ENCODE data around the gene TFAP2E.

The TFAP2E gene

DNA sequence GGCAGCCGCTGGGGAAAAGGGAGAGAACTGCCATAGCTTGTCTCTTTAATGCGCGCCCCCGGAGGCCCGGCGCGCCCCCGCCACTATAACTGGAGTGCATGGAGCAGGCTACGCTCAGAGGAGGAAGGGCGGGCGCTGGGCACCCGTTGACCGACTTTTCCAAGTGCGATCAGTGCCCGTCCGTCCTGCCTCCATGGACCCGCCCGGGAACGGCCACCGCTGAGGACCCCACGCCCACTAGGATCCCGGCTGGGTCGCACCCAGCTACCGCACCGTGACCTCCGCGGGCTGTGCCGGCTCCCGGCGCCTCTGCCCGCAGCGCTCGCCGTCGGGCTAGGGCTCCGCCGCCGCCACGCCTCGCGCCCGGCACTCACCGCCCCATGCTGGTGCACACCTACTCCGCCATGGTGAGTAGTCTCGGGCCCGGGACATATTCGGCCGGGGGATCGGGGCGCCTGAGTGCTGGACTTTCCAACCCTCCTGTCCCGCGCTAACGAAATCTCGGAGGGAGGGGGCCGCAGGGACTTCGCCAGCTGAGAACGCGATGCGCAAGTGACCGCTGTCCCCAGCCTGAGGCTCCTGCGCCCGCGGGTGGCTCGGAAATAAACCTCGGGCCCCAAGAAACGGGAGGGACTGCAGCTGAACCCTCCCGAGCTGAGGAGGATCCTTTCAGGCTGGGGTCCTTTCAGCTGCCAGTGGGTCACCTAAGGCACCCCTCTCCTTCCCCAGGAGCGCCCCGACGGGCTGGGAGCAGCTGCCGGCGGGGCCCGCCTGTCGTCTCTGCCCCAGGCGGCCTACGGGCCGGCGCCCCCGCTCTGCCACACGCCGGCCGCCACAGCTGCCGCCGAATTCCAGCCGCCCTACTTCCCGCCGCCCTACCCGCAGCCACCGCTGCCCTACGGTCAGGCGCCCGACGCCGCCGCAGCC lies at the start of gene TFAP2E:
TFAP2E (plus strand) TSS at position 117 of the 927 bp plus-strand sequence; CDS start at position 381, 264 bp downstream.
- no peak for DNase-seq (ENCODE audit: low read depth in 3 of 3)

DNA sequence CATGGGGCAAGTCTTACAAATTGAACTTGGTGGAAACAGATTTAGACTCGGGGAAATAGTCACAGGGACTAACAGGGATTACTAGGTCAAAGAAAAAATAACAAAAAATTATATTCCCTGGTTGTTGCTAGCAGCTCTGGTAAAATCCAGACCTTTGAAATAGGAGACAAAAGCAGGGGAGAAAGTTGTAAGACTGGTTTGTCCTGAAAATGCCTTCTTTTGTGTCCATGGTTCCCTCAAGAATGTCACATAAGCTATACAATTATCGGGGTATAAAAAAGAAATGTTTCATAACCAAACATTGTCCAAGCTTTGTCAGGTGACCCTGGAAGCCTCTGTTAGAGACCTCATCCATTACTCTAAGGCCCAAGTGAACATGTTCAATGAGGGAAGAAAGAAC lies 49.0 kb upstream of the TFAP2E start:
- no peak for DNase-seq (ENCODE audit: low read depth in 3 of 3)

DNA sequence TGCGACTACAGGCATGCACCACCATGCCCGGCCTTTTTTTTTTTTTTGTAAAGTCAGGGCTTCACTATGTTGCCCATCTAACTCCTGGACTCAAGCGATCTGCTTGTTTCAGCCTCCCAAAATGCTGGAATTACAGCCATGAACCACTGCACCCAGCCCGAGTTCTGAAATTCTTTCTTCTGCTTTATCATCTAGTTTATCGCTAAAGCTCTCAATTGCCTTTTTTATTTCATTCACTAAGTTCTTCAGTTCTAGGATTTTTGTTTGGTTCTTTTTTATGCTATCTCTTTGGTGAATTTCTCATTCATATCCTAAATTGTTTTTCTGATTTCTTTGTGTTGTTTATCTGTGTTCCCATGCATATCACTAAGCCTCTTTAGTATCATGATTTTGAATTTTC lies 42.9 kb upstream of the TFAP2E start:
- DNase-seq (ENCODE audit: low read depth in 3 of 3) = no peak

DNA sequence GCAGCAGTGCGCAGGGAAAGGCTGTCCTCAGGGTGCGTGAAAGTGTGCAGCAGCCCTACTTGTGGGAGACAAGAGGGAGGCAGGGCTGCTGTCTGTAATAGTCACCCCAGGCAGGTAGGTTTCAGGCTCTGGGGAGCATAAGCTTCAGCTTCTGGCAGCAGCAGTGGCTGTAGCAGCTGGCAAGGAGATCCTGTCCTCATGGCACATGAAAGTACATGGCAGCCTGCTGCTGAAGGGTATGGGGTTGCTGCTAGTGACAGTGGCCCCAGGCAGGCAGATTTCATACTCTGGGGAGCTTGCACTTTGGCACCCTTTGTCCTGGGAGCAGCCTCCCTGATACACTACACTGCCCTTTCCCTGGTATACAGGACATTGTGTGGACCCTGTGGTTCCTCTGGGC lies 42.2 kb upstream of the TFAP2E start:
- no peak for DNase-seq (ENCODE audit: low read depth in 3 of 3)

GRCh38 chr1:35531368-35531767 lies 41.7 kb upstream of the TFAP2E start:
- no peak for DNase-seq (ENCODE audit: low read depth in 3 of 3)

DNA sequence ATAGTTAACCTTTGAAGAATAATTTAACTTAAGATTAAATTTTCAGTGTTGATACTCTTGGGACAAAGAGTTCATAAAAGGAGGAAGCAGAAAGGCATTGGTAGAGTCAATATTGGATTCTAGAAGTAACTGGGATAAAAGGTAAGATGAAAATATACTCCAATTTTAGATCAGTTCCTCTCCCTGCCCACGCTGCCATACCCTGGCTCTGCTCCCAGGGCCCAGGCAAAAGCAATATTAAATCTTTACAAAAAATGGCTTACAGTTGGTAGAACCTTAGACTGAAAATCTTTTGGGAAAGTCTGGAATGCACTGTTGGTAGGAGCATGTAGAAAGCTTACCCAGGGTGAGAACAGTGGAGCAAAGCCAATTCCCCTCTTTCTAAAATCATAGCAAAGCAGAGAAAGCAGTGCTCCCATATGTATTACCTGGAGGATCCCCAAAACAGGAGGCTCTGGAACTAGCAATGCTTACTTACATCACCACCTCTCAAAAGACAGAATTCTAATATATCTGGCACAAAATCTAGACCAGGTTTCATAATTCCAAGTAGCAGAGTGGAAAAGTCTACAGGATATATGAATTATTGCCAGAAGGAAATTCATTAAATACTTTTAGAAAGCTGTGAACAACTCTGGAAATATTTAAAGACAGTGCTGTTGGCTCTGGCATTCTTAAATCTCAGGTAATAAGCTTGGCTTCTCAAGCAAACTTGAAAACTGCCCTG lies 40.5 kb upstream of the TFAP2E start:
- no peak for DNase-seq (ENCODE audit: low read depth in 3 of 3)

DNA sequence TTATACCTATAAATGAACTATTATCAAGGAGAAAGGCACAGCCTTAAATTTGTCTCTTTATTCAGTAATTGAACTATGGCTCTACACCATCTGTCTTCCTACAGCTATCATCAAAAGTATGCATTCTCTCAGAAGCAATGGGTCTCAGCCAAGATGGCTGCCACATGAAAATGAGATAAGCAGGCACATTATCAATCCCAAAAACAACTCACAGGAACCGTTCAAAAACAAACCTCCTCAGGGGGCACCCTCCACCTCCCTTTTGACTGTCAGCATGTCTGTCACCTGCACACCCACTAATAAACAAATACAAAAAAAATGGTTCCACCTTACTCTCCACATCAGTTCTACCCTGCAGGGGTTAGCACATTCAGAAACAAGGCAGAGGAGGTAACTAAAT lies 39.5 kb upstream of the TFAP2E start:
- DNase-seq (ENCODE audit: low read depth in 3 of 3) = no peak

DNA sequence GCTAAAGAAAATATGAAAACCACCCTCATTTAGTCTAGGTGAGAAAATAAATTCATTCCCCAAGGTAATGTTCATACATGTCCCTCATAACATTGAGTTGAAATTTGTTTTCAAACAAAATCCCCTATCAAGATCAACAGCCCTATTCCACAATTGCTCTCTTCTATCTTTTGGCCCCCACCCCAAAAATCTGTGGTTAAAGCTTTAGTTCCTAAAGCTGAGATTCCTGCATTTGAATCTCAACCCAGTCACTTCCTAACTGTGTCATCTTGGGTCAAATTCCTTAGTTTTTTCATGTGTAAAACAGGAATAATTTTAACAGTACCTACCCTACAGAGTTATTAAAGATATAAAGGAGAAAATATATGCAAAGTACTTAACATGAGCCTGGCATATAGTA lies 37.9 kb upstream of the TFAP2E start:
- DNase-seq (ENCODE audit: low read depth in 3 of 3) = no peak

DNA sequence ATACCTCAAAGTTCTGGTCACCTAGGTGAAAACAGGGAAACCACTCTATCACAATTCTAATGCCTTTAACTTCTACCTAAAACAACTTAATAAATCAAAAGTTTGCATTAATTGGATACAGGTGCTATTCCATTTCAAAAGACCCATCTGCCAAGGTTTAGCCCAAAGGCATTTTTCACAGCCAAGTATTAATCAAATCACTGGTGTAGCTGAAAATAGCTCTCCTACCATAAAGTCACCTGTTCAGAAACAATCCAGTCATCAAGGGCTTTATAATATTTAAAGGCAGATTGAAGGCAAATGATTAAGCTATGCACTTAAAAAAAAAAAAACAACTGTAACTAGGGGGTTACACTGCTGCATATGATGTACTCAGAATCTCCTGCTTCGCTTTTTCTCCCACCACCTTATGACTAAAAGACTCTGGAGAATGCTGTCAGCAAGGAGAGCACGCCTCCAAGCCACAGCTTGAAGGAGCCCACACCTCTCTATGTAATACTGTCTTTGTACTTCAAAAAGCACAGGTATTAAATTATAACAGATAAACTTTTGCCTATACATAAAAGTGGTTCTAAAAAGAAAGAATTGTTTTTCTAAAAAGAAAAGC lies 36.5 kb upstream of the TFAP2E start:
- no peak for DNase-seq (ENCODE audit: low read depth in 3 of 3)

DNA sequence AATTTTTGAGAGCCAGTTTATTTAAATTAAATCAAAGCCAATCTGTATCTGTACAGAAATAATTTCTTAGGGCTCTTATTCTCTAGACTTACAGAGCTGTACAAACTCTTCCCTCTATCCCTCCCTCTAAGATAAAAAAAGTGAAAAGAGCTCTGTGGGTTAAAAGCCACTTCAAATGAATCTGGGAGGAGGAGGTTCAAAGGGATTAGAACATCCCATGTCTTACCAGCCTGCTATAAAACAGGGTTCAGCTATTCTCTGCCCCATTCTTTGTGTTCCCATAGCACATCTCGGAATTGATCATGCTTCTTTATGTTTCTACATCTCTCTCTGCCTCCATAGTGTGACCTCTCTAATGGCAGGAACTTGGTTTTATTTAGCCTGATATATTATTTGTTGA lies 35.3 kb upstream of the TFAP2E start:
- DNase-seq (ENCODE audit: low read depth in 3 of 3) = no peak

DNA sequence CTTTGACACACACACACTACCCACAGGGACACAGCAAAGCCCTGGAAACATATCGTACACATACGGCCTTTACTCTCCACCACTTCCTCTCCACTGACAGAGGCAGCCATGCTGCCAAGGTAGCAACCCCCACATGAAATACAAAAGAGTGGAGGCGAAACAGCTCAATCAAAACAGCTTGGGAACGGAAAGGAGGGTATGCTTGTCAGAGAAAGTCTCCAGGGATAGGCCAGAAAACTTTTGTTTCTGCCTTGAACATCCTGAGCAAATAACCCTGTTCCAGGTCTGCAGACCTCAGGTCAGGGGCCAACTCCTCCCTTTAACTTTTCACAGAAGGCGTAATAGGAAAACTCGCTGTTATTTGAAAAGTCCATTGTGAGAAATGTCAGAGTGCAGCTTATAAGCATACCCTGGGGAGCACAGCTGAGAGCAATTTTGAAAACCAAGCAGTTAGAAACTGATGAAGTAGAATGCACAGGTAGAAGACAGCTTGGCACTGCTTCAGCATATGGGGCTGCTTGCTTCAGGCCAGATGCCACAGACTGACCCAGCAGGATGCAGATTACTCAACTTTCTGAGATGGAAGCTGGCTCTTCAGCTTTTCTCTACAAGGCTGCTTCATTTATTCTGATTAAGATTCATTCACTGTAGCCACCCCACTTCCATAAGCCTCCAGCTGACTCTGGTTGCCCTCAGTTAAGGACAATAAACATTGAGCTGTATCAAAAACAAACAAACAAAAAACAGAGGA lies 33.9 kb upstream of the TFAP2E start:
- no peak for DNase-seq (ENCODE audit: low read depth in 3 of 3)

DNA sequence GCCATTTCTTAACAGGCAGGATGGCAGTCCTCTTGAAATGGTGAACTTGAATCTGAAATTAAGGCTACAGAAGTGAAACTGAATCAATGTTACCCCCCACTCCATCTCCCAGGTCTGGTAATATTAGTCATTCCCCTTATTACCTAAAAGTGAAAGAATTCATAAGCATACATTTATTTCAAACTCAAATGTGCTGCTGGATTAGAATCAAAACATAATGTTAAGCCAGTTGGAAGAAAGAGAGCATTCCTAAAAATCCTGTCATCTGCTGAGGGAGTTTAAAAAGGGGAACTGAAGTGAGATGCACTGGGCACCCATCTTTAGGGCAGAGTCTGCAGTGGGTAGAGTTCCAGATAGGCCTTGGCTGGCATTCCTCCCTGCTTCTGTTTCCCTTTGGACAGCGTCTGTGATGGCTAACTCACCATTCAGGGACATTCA lies 33.3 kb upstream of the TFAP2E start:
- no peak for DNase-seq (ENCODE audit: low read depth in 3 of 3)

GRCh38 chr1:35544976-35545375 lies 28.1 kb upstream of the TFAP2E start:
- peak in 1 of 3 experiments; percentile 35 for DNase-seq (ENCODE audit: low read depth in 3 of 3)

DNA sequence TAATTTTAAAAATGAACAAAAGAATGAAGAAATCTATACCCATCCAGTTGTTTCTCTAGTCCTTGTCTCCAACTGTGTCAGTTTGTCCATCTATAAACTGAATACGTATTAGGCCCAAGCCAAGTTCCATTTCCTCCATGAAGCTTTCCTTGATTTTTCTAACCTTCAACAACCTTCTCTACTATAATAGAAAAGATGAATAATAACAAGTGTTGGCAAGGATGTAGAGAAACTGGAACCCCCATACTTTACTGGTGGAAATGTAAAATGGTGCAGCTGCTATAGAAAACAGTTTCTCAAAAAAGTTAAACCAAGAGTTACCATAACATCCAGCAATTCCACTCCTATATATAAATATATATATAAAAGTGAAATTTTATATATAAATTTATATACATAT lies 26.5 kb upstream of the TFAP2E start:
- no peak for DNase-seq (ENCODE audit: low read depth in 3 of 3)

DNA sequence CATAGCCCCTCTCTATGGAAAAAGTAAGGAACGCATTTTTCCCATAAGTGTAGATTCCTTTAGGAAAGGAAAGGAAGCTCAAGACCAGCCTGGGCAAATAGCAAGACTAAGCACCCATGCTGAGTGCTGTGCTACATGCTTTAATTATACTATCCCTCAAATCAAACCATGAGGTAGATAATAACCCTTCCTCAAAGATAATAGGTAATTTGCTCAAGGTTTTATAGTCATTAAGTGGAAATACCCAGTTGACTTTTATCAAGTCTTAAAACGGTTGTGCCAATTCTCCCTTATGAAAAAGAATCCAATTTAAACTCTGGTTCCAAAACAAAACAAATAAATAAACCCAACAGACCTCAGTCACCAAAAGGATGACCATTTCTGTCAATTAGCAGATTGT lies 19.3 kb upstream of the TFAP2E start:
- no peak for DNase-seq (ENCODE audit: low read depth in 3 of 3)

DNA sequence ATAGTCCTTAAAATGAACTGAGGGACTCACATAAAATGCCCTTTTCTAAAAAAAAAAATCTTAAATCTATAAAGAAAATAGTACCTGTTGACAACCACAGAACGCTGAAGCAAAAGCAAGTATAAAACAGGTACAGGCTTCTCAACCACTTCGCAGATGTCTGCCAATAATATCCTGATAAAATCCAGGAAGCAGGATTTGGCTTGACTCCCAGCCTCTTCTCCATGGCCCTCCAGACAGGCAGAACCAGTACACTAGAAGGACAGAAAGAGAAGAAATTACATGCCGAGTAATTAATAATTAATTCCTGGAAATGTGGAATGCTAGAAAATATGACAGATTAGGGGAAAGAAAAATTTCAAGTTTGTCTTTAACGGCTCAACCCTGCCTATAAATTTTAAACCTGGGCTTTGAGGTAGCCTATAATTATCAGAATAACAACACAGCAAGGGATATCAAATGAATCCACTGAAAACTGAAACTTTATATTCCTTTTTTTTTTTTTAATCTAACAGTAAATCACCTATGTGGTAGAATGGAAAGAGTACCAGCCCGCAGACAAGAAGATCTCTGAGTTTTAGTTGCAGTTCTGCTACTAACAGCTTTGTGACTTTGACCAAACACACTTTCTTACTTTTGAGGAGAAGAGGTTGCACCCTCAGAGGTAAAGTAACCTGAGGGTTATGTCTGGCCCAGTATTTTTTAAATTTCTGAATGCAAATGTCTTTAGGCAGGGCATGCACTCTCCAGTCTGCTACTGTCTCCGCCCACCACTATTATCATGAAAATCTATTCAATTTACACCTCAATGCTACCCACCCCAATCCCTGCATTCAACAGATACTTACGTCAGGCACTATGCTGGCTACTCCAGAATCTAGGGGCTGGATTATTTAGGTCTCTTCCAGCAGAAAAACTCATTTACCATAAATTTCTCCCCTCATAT lies 18.6 kb upstream of the TFAP2E start:
- DNase-seq (ENCODE audit: low read depth in 3 of 3) = no peak

DNA sequence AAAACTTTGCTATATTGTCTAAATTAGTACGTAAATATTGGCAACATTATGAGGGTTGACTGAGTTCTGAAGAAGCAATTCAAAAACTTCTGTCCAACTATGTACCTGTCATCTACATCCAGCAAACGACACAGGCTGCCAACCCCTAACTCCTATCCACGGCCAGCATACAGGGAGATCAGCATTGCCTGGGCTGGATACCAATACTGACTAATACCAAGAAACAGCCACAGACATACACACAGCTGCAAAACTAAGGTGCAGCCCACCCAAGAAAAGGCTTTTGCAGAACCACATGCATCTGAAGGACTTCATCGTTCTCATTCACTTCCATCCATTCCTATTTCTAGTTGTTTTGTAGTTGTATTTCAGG lies 17.9 kb upstream of the TFAP2E start:
- DNase-seq (ENCODE audit: low read depth in 3 of 3) = no peak

DNA sequence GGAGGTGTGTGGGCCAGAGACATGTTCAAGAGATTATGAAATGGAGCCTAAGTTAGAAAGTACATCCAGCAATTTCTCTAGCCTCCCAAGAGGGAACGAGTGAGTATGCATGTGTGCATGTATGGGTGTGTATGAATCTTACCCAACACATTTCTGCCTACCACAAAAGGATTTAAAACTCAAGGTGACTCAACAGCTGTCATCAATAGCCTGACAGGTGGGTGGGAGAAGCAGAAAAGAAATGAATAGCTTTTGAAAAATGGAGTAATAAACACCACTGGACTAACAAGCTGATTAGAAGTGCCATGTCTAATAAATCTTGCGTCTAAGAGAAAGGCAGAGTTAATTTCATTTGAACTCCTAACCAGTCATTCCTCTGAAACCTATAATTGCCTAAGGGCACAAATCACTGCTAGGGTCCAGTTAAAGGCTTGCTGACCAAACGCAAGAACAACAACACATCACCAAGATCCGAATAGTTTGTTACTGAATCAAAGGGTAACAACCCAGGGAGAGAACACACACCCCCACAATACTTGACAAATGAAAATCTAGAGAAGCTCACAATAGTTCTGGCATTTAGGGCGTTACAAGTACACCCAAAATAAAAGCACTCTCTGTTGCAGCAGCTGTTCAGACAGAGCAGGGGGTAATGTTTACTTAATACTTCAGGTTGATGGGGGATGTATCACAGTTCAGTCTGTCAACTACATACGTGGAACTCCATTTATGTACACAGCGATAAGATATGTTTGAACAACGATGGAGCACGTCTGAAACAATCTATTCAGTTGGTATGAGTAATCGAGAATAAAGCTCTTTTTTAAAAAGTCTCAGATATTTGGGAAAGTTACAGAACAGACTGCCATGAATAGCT lies 17.3 kb upstream of the TFAP2E start:
- DNase-seq (ENCODE audit: low read depth in 3 of 3) = no peak

DNA sequence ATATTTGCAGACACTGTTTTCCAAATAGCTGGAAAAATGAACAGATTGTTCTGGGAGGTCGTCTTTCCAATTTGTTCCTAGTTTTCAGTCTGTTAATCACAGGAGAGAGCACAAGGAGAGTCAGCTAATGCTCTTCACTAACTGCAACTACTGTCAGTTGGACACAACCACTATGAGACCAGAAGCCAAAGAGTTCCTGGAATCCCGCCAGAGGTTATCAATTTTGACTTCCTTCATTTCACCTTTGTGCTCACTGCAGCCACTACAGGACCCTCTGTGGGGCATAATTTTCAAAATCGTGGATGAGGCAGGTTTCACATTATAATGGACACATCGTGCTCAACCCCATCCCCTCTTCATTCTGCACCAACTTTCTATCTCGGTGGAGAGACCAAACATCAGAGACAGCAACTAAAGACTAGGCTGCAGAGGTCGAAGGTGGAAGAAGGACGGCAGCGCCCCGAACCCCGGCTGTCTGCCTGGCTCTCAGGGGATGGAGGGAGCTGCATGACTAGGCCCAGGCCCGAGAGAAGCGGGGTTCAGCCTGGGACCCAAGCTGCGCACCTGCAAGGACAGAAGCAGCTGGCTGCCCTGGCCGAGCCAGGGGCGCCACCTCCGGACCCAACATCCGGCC lies 16.5 kb upstream of the TFAP2E start:
- no peak for DNase-seq (ENCODE audit: low read depth in 3 of 3)

Data from stimulated activated CD4-positive, alpha-beta T cell treated with anti-CD3 and anti-CD28 coated beads, TNF-alpha, amount 100 ng/mL, for 4 hours (primary cell).